ENCODE measurements around the gene ZFX.
"Not testable (repeated sequence)": the region's sequence is repeated elsewhere in the genome, so short reads cannot be mapped to it uniquely, and the experiment has no call there.

The ZFX gene

GRCh38 chrX:24131476-24131875 lies 18.1 kb upstream of the ZFX start:
- TF ChIP-seq CTCF (conservative IDR thresholded peaks at IDR 0.05; ENCODE audit: low read depth, low read length) = no peak
- no peak for DNase-seq (ENCODE audit: low read depth)
- no peak overlapping the region for H3K4me3 ChIP-seq (ENCODE audit: low read length)

GRCh38 chrX:24133312-24133711 lies 16.2 kb upstream of the ZFX start:
- no peak for TF ChIP-seq CTCF (conservative IDR thresholded peaks at IDR 0.05; ENCODE audit: low read depth, low read length)
- DNase-seq (ENCODE audit: low read depth) = no peak
- no peak overlapping the region for H3K4me3 ChIP-seq (ENCODE audit: low read length)

GRCh38 chrX:24135768-24136167 lies 13.8 kb upstream of the ZFX start:
- H3K4me3 ChIP-seq (ENCODE audit: low read length); DNase-seq (ENCODE audit: low read depth): not testable (repeated sequence)

GRCh38 chrX:24137192-24137591 lies 12.3 kb upstream of the ZFX start:
- no peak for TF ChIP-seq CTCF (conservative IDR thresholded peaks at IDR 0.05; ENCODE audit: low read depth, low read length)
- H3K4me3 ChIP-seq (ENCODE audit: low read length) = no peak overlapping the region
- no peak for DNase-seq (ENCODE audit: low read depth)

GRCh38 chrX:24143982-24144381 lies 5.5 kb upstream of the ZFX start:
- not testable (repeated sequence) for H3K4me3 ChIP-seq (ENCODE audit: low read length); DNase-seq (ENCODE audit: low read depth)

GRCh38 chrX:24144528-24144927 lies 5.0 kb upstream of the ZFX start:
- H3K4me3 ChIP-seq (ENCODE audit: low read length) = no peak overlapping the region
- DNase-seq (ENCODE audit: low read depth) = no peak
- TF ChIP-seq CTCF (conservative IDR thresholded peaks at IDR 0.05; ENCODE audit: low read depth, low read length) = no peak

- no peak overlapping the region for H3K4me3 ChIP-seq (ENCODE audit: low read length)
- peak; percentile 53 for DNase-seq (ENCODE audit: low read depth)
- peak; percentile 40 for TF ChIP-seq CTCF (conservative IDR thresholded peaks at IDR 0.05; ENCODE audit: low read depth, low read length)
Observed at GRCh38 chrX:24145303-24146186, 4.0 kb upstream of the ZFX start.

- no peak for TF ChIP-seq CTCF (conservative IDR thresholded peaks at IDR 0.05; ENCODE audit: low read depth, low read length)
- no peak for DNase-seq (ENCODE audit: low read depth)
- no peak overlapping the region for H3K4me3 ChIP-seq (ENCODE audit: low read length)
Observed at GRCh38 chrX:24146283-24146949, 3.1 kb upstream of the ZFX start.

Measured in retinal pigment epithelial cell (primary cell).